H1 (cell line): ENCODE results near the gene CNBD2. TPM values are rescaled to one million over a fixed set of nuclear protein-coding genes. Genes with fewer than 3 reads are reported as not detected.

Source experiments
- CTCF ChIA-PET: fragments of 300-600 bp; sonication (Branson Sonifier 250); formaldehyde crosslinking; loops from one replicate; lab custom pipeline; 2021; ENCODE audit not compliant: partially characterized antibody; lab: Charles Lee
- POLR2A ChIA-PET: fragments of 300-600 bp; sonication (Branson Sonifier 250); formaldehyde crosslinking; loops from one replicate; lab custom pipeline; 2021; ENCODE audit warnings: inconsistent platforms; ENCODE audit not compliant: partially characterized antibody; lab: Charles Lee
- DNase-seq, 2 experiments: peaks; one replicate each; pipeline versions ENCODE4 v3.0.0 to v3.0.0-alpha.2; 2010 to 2022; ENCODE audit warnings: low spot score in 2 of 2, low read depth in 1 of 2, mixed read lengths in 1 of 2
- FAIRE-seq: peaks from 2 replicates; lab custom pipeline; 2011; peaks lifted over from hg19 to GRCh38; lab: Jason Lieb, UNC
- H2AFZ ChIP-seq: 2 replicates; pipeline ENCODE4 v1.8.1; 2012; ENCODE audit warnings: low read length, inconsistent platforms
- H2AK5ac ChIP-seq: 2 replicates; pipeline ENCODE4 v1.6.1; 2013; ENCODE audit warnings: low read depth, low read length
- H2BK120ac ChIP-seq: replicated peaks from 2 replicates; pipeline ENCODE3; 2013; ENCODE audit warnings: low read depth, low read length, inconsistent platforms
- H2BK12ac ChIP-seq: 2 replicates; pipeline ENCODE4 v1.6.1; 2013; ENCODE audit warnings: low read depth, low read length
- H2BK15ac ChIP-seq: 2 replicates; pipeline ENCODE4 v1.6.1; 2013; ENCODE audit warnings: low read length
- H2BK20ac ChIP-seq: 2 replicates; pipeline ENCODE4 v1.6.1; 2013; ENCODE audit warnings: low read length
- H2BK5ac ChIP-seq: 2 replicates; pipeline ENCODE4 v1.6.1; 2013; ENCODE audit warnings: low read depth, low read length
- H3K14ac ChIP-seq: 2 replicates; pipeline ENCODE4 v1.6.1; 2013; ENCODE audit warnings: inconsistent platforms; ENCODE audit not compliant: insufficient read length
- H3K18ac ChIP-seq: 2 replicates; pipeline ENCODE4 v1.6.1; 2013; ENCODE audit warnings: low read length; ENCODE audit errors: extremely low read depth
- H3K23ac ChIP-seq: 2 replicates; pipeline ENCODE4 v1.6.1; 2013; ENCODE audit warnings: inconsistent platforms; ENCODE audit not compliant: insufficient read length
- H3K23me2 ChIP-seq: 2 replicates; pipeline ENCODE4 v1.6.1; 2013; ENCODE audit warnings: low read depth, low read length
- H3K27ac ChIP-seq: 2 replicates; pipeline ENCODE4 v1.6.1; 2011; ENCODE audit warnings: low read depth, low read length, inconsistent platforms
- H3K27me3 ChIP-seq, 4 experiments: replicated peaks in 1 of 4; 1 replicate in 1 of 4; 2 replicates in 3 of 4; pipeline versions ENCODE4 v1.6.1 to v1.8.1; 2011 to 2013; ENCODE audit warnings: low read length in 3 of 4, mild to moderate bottlenecking in 3 of 4, inconsistent platforms in 2 of 4, mixed read lengths in 2 of 4, moderate library complexity in 1 of 4; ENCODE audit not compliant: control insufficient read depth in 3 of 4, insufficient read depth in 3 of 4; ENCODE audit errors: extremely low read depth in 1 of 4
- H3K36me3 ChIP-seq, 4 experiments: 2 replicates each; pipeline versions ENCODE4 v1.6.1 to v1.8.1; 2011 to 2013; ENCODE audit warnings: mild to moderate bottlenecking in 4 of 4, low read length in 3 of 4, moderate library complexity in 2 of 4, control low read depth in 1 of 4, inconsistent platforms in 1 of 4; ENCODE audit not compliant: insufficient read depth in 4 of 4, control insufficient read depth in 2 of 4
- H3K4ac ChIP-seq: replicated peaks from 2 replicates; pipeline ENCODE3; 2013; ENCODE audit warnings: low read length, low read depth, mixed read lengths, inconsistent platforms; ENCODE audit not compliant: insufficient read length
- H3K4me1 ChIP-seq, 4 experiments: replicated peaks in 1 of 4; 1 replicate in 1 of 4; 2 replicates in 3 of 4; pipeline versions ENCODE4 v1.6.1 to v1.8.1; 2011 to 2013; ENCODE audit warnings: low read length in 3 of 4, inconsistent platforms in 2 of 4, mixed read lengths in 1 of 4; ENCODE audit not compliant: insufficient read depth in 4 of 4, control insufficient read depth in 3 of 4
- H3K4me2 ChIP-seq, 2 experiments: 2 replicates each; pipeline versions ENCODE4 v1.6.1 to v1.8.1; 2011 to 2013; ENCODE audit warnings: low read depth in 2 of 2, low read length in 2 of 2, control low read depth in 1 of 2, inconsistent platforms in 1 of 2, mild to moderate bottlenecking in 1 of 2; ENCODE audit not compliant: insufficient read depth in 1 of 2
- H3K4me3 ChIP-seq, 4 experiments: fragments of 200-600, 300-600 bp in 1 of 4; sonication (generic), shearing (Covaris generic), sonication (Bioruptor Twin) in 1 of 4; 2 replicates each; pipeline versions ENCODE4 v1.5.1 to v1.8.1; 2011 to 2016; ENCODE audit warnings: low read length in 4 of 4, low read depth in 3 of 4, control low read depth in 2 of 4, inconsistent platforms in 2 of 4, mild to moderate bottlenecking in 2 of 4, mixed read lengths in 1 of 4, moderate library complexity in 1 of 4; ENCODE audit not compliant: insufficient read depth in 2 of 4; ENCODE audit errors: extremely low read depth in 1 of 4
- H3K56ac ChIP-seq: replicated peaks from 2 replicates; pipeline ENCODE3; 2013; ENCODE audit warnings: low read depth, mild to moderate bottlenecking, mixed read lengths, low read length, inconsistent platforms; ENCODE audit not compliant: insufficient read length
- H3K79me1 ChIP-seq: 2 replicates; pipeline ENCODE4 v1.6.1; 2013; ENCODE audit warnings: low read depth, low read length, control low read depth
- H3K79me2 ChIP-seq, 2 experiments: 2 replicates each; pipeline versions ENCODE4 v1.6.1 to v1.8.1; 2012 to 2013; ENCODE audit warnings: low read length in 2 of 2, mild to moderate bottlenecking in 2 of 2, inconsistent platforms in 1 of 2; ENCODE audit not compliant: insufficient read depth in 2 of 2, control insufficient read depth in 1 of 2
- H3K9ac ChIP-seq, 4 experiments: replicated peaks in 1 of 4; 1 replicate in 1 of 4; 2 replicates in 3 of 4; pipeline versions ENCODE4 v1.6.1 to v1.8.1; 2011 to 2013; ENCODE audit warnings: low read depth in 3 of 4, low read length in 3 of 4, control low read depth in 2 of 4, mild to moderate bottlenecking in 2 of 4, moderate library complexity in 2 of 4, inconsistent platforms in 1 of 4; ENCODE audit errors: extremely low read depth in 1 of 4
- H3K9me3 ChIP-seq, 2 experiments: 2 replicates each; pipeline versions ENCODE4 v1.6.1 to v1.8.1; 2012 to 2013; ENCODE audit warnings: mild to moderate bottlenecking in 2 of 2, moderate library complexity in 2 of 2, control low read depth in 1 of 2, inconsistent platforms in 1 of 2, low read depth in 1 of 2, low read length in 1 of 2, mixed read lengths in 1 of 2; ENCODE audit not compliant: insufficient read depth in 2 of 2
- H4K20me1 ChIP-seq, 2 experiments: replicated peaks in 1 of 2; 2 replicates each; pipeline versions ENCODE3 to v1.8.1; 2011 to 2013; ENCODE audit warnings: inconsistent platforms in 2 of 2, low read length in 2 of 2, mild to moderate bottlenecking in 1 of 2; ENCODE audit not compliant: insufficient read depth in 2 of 2, control insufficient read depth in 1 of 2
- H4K5ac ChIP-seq: 2 replicates; pipeline ENCODE4 v1.6.1; 2013; ENCODE audit warnings: low read length, low read depth, mixed read lengths, inconsistent platforms; ENCODE audit not compliant: insufficient read length
- H4K8ac ChIP-seq: 2 replicates; pipeline ENCODE4 v1.8.0; 2013; ENCODE audit warnings: mild to moderate bottlenecking, moderate library complexity, low read length, inconsistent platforms; ENCODE audit not compliant: insufficient read depth; ENCODE audit errors: extremely low read depth
- H4K91ac ChIP-seq: replicated peaks from 2 replicates; pipeline ENCODE3; 2013; ENCODE audit warnings: low read length, mixed read lengths, inconsistent platforms; ENCODE audit not compliant: insufficient read length
- BACH1 ChIP-seq: IDR thresholded peaks from 2 replicates; pipeline ENCODE4 v1.6.1; 2012; ENCODE audit warnings: low read length, improper control_type of control experiment
- CBX5 ChIP-seq: fragments of 300-800, 300-1000 bp; sonication (generic); IDR thresholded peaks from 2 replicates; pipeline ENCODE4 v1.7.1; 2016; ENCODE audit warnings: antibody characterized with exemption, low read length, low read depth
- CHD1 ChIP-seq: IDR thresholded peaks from 2 replicates; pipeline ENCODE4 v1.6.1; 2012; ENCODE audit warnings: low read depth, low read length, improper control_type of control experiment
- FOSL1 ChIP-seq: IDR thresholded peaks from 2 replicates; pipeline ENCODE4 v1.6.1; 2011; ENCODE audit warnings: mild to moderate bottlenecking, low read depth, low read length, moderate library complexity; ENCODE audit not compliant: insufficient read depth
- HDAC6 ChIP-seq: IDR thresholded peaks from one replicate; pipeline ENCODE4 v1.7.1; 2012; ENCODE audit warnings: low read depth, mild to moderate bottlenecking, inconsistent platforms, low read length, moderate library complexity
- NRF1 ChIP-seq: IDR thresholded peaks from 2 replicates; pipeline ENCODE4 v1.6.1; 2011; ENCODE audit warnings: mild to moderate bottlenecking, low read depth, low read length, improper control_type of control experiment
- RBBP5 ChIP-seq: IDR thresholded peaks from 2 replicates; pipeline ENCODE4 v1.7.1; 2012; ENCODE audit warnings: low read depth, mild to moderate bottlenecking, inconsistent platforms, low read length, moderate library complexity, borderline replicate concordance
- SIN3A ChIP-seq, 2 experiments: IDR thresholded peaks in 1 of 2; conservative IDR thresholded peaks in 1 of 2; 2 replicates each; pipeline ENCODE4 v1.6.1; 2011 to 2012; ENCODE audit warnings: low read length in 2 of 2, improper control_type of control experiment in 1 of 2, low read depth in 1 of 2, mild to moderate bottlenecking in 1 of 2
- SP1 ChIP-seq: IDR thresholded peaks from 2 replicates; pipeline ENCODE4 v1.6.1; 2011; ENCODE audit warnings: low read depth, low read length
- TBP ChIP-seq: IDR thresholded peaks from 2 replicates; pipeline ENCODE4 v1.6.1; 2011; ENCODE audit warnings: low read depth, low read length, improper control_type of control experiment
- TEAD4 ChIP-seq: IDR thresholded peaks from 2 replicates; pipeline ENCODE4 v1.6.1; 2012; ENCODE audit warnings: low read depth, low read length, inconsistent platforms, mixed read lengths
- WGBS, 2 experiments: shearing (Covaris generic) in 1 of 2; methylation state at CpG; one replicate each; pipeline versions ENCODE4 v1.1.6 to v1.1.7; 2013 to 2015; ENCODE audit warnings: low lambda C conversion rate in 2 of 2, mixed read lengths in 2 of 2, inconsistent platforms in 1 of 2, low coverage in 1 of 2, missing lambda C conversion rate in 1 of 2; ENCODE audit not compliant: insufficient replicate concordance in 2 of 2, insufficient coverage in 1 of 2, insufficient read length in 1 of 2; ENCODE audit errors: extremely low coverage in 1 of 2, missing lambda C conversion rate in 1 of 2; 5-methylcytosine and 5-hydroxymethylcytosine counted together
- polyA plus RNA-seq, 7 experiments: library from polyadenylated mRNA; depleted of rRNA in 3 of 7; stranded (reverse) in 5 of 7; unstranded in 2 of 7; fragments of >200 nt in 5 of 7; fragments of 200-250 nt in 2 of 7; gene quantifications; 1 replicate in 5 of 7; 2 replicates in 1 of 7; 4 replicates in 1 of 7; pipeline versions ENCODE4 v1.2.1 to v1.2.3, GENCODE V29; 2011 to 2013; ENCODE audit warnings: missing spikeins in 2 of 7, mixed read lengths in 2 of 7
- total RNA-seq: library from RNA; stranded (reverse); fragmentation: NEBNext Ultra II Directional; extraction: Animal tissue kit (Norgen Biotek cat#: 25700); gene quantifications from 2 replicates; pipeline ENCODE4 v1.2.1, GENCODE V29; 2021
- TF ChIP-seq, protein P1 (sequence below), 3 experiments: IDR thresholded peaks; 1 replicate in 2 of 3; 2 replicates in 1 of 3; pipeline versions ENCODE4 v1.5.1 to v1.6.1; 2011; ENCODE audit warnings: low read length in 3 of 3, mild to moderate bottlenecking in 3 of 3, inconsistent platforms in 2 of 3, low read depth in 1 of 3, moderate library complexity in 1 of 3; ENCODE audit not compliant: insufficient read depth in 1 of 3; ENCODE audit errors: control extremely low read depth in 1 of 3

Gene CNBD2
- total and polyA plus RNA-seq, 2 of the 8 experiments (the other 6 are each of a cell fraction or from before 2014, with no cell fraction given) = 2.6 to 4.5 TPM

GRCh38 chr20:35979544-35979943 lies 11.2 kb downstream of the CNBD2 start:
- Histone ChIP-seq H4K91ac (no peak overlapping the region), H4K5ac (no peak overlapping the region), H3K4ac (no peak overlapping the region), H2BK120ac (no peak overlapping the region), H2BK15ac (no peak overlapping the region), H3K4me3 (no peak overlapping the region), H2BK20ac (no peak overlapping the region), H3K14ac (no peak overlapping the region), H4K20me1 (no peaks in the 10 kb centered on the region), H3K9ac (no peak overlapping the region), H3K27me3 (no peaks in the 10 kb centered on the region; a peak in 1 of 7 replicates), H3K79me2 (no peaks in the 10 kb centered on the region), H3K18ac (no peak overlapping the region), H3K79me1 (no peaks in the 10 kb centered on the region), H3K56ac (no peak overlapping the region), H3K23me2 (no peaks in the 10 kb centered on the region), H3K23ac (no peak overlapping the region), H3K27ac (no peak overlapping the region), H2AK5ac (no peak overlapping the region), H3K9me3 (no peaks in the 10 kb centered on the region), H4K8ac (no peak overlapping the region), H2BK5ac (no peak overlapping the region), H3K4me2 (no peak overlapping the region), H3K36me3 (no peaks in the 10 kb centered on the region), H3K4me1 (no peaks in the 10 kb centered on the region; a peak in 1 of 7 replicates), H2AFZ (no peak overlapping the region), H2BK12ac (no peak overlapping the region)
- DNase-seq = no peak
- POLR2A ChIA-PET = interaction anchor here (2.6 kb wide), 1 partner anchor 25 kb away, joined by 7 read pairs; the partner anchor contains the start of gene SCAND1
- no peak for FAIRE-seq
- CTCF ChIA-PET = interaction anchor here (0.6 to 10.3 kb wide), 6 partner anchors 8 to 251 kb away, joined by 3 to 138 read pairs (median 8); partner anchors contain the start of genes CNBD2 and SCAND1
- 81% methylated on average over 5 of the region's 5 CpGs; no CpG with 5 or more reads in 1 of the 2 experiments for WGBS, 2 experiments
- TF ChIP-seq FOSL1 (no peak), TBP (no peak), NRF1 (no peak), HDAC6 (no peak), BACH1 (no peak), CBX5 (no peak), CHD1 (no peak), SP1 (no peak), SIN3A (conservative IDR thresholded peaks at IDR 0.05 in 1 of 2, IDR thresholded peaks at IDR 0.05 in 1 of 2; ENCODE audit: low read depth in 1 of 2, low read length in 2 of 2) (no peak), TEAD4 (no peak), RBBP5 (no peak)
- TF ChIP-seq, protein P1, sequence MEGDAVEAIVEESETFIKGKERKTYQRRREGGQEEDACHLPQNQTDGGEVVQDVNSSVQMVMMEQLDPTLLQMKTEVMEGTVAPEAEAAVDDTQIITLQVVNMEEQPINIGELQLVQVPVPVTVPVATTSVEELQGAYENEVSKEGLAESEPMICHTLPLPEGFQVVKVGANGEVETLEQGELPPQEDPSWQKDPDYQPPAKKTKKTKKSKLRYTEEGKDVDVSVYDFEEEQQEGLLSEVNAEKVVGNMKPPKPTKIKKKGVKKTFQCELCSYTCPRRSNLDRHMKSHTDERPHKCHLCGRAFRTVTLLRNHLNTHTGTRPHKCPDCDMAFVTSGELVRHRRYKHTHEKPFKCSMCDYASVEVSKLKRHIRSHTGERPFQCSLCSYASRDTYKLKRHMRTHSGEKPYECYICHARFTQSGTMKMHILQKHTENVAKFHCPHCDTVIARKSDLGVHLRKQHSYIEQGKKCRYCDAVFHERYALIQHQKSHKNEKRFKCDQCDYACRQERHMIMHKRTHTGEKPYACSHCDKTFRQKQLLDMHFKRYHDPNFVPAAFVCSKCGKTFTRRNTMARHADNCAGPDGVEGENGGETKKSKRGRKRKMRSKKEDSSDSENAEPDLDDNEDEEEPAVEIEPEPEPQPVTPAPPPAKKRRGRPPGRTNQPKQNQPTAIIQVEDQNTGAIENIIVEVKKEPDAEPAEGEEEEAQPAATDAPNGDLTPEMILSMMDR (IDR thresholded peaks at IDR 0.05; ENCODE audit: control extremely low read depth in 1 of 3, insufficient read depth in 1 of 3, low read depth in 1 of 3, low read length in 3 of 3) = no peak
